CD4-positive, alpha-beta T cell treated with Interleukin-4 for 4 hours (primary cell): ENCODE data around the gene USP40.

ENCODE experiments used
- DNase-seq: peaks from one replicate; pipeline ENCODE4 v3.0.0-alpha.2; 2020

Gene USP40

GRCh38 chr2:233456111-233456510 lies 110.5 kb downstream of the USP40 start:
- no peak for DNase-seq

DNA sequence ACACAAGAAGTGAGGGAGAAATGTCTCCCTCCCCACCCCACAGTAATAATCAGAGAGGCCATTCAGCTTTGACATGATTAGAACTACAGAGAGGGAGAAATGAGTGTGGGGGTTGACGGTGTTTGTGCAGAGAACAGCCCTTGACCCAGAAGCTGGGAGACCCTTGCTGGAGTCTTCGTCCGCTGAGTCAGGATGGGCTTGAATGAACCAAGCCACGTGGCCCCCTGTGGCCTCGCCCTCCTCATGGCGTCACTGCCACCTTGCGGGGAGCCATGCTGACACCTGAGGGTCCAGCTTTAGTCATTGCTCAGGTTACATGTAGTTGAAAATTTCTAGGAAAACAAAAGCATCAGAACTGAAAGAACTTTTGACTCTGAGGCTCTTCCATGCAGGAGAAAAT lies 111.1 kb downstream of the USP40 start:
- no peak for DNase-seq

- DNase-seq = no peak
Measured at GRCh38 chr2:233455006-233455405, 111.6 kb downstream of the USP40 start.

- no peak for DNase-seq
Measured at GRCh38 chr2:233453916-233454315, 112.7 kb downstream of the USP40 start.

DNA sequence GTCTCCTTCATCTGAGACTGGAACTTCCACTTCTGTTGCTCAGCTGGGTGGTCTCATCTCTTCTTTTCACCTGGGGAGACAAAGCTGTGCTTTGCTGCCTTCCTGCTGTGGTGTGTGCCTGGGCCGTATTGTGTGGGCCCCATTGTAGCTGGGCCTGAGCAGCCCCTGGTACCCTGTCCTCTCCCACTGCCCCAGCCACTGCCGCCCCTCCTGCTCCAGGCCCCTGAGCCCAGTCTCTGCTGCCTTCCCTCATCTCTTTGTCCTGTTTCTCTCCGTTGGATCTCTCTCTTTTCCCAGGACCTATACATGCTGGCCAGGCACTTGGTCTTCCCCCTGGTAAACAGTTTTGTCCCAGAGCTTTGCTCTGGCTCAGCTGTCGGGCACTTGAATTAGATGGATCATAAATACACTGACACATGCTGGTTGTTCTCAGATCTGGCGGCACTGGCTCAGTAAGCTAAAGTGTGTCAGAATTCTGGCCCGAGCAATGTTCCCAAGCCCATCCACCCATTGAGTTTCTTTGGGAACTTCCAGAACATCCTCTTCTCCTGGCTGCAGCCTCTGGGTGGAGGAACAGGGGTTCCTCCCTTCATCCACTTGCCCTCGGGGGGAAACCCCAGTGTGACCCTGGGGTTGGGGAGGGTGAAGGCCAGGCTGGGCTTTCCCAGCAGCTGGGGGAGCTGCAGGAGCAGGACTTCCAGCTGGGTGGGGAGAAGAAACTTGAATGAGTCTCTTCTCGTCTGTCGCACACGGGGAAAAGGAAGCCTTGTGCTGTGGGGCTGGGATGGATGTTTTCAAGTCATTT lies 113.3 kb downstream of the USP40 start:
- no peak for DNase-seq

DNA sequence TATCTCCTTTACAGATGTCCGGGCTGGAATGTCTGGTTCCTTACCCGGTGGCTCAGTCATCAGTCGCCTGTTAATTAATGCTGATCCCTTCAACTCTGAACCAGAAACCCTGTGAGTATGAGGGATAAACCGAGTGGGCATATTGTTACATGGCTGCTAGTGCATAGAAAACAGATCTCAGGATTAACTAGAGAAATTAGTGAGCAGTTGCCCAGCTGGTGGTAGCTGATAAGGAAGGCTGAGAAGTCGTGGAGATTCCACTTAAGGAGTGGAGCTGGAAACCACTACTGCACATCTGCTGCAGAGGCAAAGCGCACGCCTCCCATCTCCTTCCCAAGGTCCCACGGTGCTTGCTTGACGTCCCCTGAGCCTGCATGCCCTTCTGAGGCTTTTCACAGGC lies 114.6 kb downstream of the USP40 start:
- no peak for DNase-seq

DNA sequence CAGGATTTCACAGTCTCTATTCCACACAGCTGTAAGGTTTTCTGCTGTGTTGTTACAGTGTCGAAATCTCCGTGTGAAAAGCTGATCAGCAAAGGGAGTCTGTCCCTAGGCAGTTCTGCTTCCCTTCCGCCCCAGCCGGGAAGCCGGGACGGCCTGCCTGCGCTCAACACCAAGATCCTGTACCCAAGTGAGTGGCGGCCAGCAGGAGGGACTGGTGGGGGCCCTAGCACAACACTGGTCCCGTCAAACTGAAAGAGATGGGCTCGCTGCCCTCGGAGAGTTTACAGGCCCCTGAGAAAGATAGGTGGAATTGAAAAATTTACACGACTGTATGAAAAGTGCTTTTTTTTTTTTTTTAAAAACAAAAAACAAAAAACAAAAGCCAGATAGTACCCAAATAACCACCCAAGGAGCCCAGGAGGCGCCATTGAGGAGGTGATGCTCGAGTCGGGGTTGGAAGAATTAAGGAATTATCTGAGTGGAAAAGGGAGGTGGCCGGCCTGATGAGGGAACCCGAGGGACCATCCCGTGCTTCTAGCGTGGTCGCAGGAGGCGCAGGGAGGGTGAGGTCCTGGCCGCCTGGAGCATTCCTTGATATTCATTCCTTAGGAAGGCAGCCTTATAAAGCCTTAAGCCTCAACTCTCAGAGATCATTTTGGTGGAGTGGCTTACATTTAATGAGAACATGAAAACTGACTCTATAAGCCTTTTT lies 115.6 kb downstream of the USP40 start:
- DNase-seq = no peak

GRCh38 chr2:233449921-233450863 lies 116.4 kb downstream of the USP40 start:
- DNase-seq = no peak

GRCh38 chr2:233449081-233449901 lies 117.3 kb downstream of the USP40 start:
- no peak for DNase-seq

- DNase-seq = no peak
Measured at GRCh38 chr2:233448575-233448974, 118.0 kb downstream of the USP40 start.

DNA sequence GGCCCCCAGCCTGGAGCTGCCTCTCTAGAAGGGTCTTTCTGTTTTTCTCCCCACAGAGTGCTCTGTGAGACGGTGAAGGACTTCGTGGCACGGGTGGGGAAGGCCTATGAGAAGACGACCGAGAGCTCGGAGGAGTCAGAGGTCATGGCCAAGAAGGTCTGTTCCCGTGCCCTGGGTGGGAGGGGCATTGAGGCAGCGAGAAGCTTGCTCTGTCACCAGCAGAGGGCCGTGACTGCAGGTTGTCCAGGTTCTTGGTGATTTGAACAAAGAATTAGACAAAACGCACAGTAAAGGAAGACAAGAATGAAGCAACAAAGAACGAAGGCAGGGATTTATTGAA lies 118.4 kb downstream of the USP40 start:
- DNase-seq = no peak

DNA sequence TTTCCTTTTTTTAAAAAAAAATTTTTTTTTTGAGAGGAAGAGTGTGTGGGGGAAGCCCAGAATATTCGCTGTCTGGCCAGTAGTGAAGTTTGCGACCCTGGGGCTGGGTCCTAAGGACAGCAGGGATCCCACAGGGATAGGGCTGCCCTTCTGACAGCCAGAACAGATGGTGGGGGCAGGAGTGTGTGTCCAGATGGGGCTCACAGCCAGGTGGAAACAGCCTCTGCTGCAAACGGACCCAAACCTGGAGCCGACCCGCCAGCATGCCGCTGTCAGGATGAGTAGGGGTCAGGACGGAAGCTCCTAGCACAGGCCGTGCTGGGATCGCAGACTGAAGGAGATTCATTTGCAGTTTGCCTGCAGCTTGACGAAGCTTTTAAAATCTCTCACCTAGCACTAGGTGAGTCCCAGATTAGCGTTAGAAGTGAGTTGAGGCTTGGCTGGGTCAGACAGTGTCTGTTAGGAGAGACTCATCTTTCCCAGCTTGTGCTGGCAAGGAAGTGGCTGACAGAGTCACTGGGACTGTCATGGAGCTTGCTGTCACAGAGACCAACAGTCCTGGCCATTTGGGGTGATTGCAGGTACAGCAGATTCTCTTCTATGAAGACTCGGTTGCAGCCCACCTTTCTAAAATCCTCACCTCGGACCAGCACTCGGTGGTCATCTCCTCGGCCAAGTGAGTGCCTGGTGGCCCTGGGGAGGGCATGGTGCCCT lies 118.9 kb downstream of the USP40 start:
- DNase-seq = no peak

DNA sequence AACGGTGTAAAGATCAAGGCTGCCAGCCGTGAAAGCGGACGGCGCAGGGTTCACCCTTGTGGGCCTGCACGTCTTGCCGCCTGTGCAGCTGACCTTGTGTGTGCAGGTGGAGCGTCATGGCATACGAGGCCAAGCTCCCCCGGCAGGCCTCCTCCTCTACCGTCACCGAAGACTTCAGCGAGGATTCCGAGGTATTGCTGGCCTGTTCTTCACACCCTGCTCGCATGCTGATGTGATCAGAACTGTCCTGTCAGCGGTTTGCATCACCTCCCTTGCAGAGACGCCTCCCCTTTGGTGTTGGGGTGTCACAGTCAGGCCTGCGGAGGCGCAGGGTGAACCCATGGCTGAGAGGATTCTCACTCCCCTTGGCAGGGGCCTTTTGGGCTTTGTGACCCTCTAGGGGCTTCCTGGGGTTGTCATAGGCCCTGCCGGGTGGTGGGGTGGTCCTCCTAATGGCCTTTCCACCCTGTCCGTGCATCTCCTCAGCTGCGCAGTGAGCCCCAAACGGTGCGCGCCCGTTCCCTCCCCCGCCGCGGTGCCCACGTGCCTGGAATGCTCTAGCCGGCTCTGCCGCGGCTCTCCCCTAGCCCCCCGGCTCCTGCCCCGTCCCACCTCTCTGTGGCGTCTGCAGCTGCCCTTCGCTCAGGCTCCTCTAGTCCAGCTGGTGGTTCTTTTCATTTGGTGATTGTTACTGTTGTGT lies 119.8 kb downstream of the USP40 start:
- no peak for DNase-seq

DNA sequence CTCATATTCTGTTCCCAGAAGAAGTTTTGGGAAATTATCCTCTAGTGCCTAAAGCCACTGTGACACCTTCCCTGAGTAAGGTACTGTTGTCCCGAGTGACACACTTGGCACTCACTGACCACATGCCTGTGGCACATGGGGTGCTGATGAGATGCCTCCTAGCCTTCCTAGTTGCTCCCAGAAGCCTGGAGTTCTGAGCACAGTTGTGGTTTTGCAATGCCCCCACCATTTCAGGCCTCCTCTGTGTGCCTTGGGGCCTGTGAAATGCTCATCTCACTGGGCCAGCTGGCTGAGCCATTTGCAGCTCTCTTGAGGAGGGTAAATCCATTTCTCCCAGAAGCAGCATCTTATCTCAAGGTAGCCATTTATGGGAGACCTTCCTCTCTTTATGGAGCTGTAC lies 120.5 kb downstream of the USP40 start:
- DNase-seq = no peak

- no peak for DNase-seq
Measured at GRCh38 chr2:233445152-233445830, 121.3 kb downstream of the USP40 start.

- no peak for DNase-seq
Measured at GRCh38 chr2:233444501-233444900, 122.1 kb downstream of the USP40 start.

DNA sequence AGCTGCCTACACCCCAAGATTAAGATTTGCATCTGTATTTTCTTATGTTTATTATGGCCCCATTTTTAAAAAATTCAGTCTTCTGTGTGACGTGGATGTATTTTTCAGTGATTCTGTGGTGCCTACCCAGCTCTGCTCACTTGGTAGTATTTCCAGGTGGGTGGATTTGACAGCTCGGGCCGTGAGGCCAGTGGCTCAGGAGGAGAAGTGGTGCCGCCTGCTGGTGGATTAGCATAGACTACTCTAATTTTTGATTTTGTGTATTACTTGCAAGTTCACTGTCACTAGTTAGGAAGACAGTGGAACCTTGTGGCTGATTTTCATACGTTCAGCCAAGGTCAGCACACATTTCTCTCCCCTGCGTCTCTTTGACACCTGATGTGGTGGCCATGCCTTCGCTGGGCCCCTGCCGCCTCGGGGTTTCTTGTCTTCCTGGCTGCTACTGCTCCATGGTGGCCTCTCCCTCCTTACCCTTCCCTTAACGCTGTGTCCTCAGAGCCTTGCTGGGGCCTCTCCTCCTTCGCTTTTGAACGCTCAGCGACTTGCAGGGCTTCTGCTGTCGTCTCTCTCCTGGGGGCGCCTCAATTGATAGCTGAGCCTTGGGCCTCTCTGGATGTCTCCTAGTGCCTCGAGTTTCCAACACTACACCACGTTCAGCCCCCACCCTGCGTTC lies 122.9 kb downstream of the USP40 start:
- DNase-seq = peak; percentile 85

DNA sequence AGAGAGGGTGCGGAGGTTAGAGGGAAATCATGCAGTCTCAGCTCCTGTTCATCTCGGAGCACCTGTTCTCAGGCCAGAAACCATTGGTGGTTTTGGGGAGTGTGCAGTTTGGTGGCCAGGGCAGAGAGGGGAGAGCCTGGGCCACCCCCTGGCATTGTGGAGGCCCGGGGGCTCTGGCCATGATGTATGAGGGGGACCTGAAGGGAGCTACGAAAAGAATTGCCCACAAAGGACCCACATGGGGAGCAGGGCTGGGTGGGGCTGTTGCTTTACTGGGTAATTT lies 124.6 kb downstream of the USP40 start:
- no peak for DNase-seq

DNA sequence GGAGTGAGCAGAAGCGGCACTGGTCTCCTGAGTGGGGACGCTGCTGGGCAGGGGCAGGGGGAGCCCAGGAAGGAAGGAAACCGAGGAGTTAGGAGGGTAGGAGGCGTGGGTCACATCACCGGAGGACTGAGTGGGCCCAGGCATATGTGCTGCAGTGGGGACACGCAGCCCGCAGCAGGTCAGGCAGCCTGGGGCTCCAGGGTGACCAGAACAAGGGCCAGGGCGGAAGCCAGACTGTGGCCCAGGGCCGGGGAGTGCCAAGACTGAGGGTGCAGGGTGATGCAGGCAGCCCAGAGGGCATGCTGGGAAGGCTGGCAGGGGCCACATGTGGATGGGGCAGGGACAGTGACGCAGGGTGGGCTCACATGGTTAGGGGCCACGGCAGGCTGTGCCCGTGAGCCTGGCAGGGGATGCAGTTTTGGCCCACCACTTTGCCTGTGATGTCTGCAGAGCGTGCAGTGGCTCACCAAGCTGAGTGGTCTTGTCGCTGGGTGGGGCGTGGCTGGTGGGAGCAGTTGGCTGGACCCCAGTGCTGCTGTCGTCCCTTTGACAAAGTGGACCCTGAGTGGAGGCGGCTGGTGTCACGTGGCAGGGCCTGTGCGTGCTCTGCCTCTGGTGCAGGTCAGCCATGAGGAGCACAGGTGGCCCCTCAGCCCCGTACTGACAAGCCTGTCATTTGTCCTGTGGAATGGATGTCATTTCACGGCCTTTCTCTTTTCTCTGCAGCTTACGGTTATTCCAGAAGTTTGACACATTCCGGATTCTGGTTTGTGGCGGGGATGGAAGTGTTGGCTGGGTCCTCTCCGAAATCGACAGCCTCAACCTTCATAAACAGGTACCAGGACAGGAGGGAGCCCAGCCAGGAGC lies 125.2 kb downstream of the USP40 start:
- DNase-seq = no peak
